GM12864 (cell line): ENCODE results near the gene ADAMTS5.

Source experiments
- DNase-seq: peaks from one replicate; pipeline ENCODE4 v3.0.0-alpha.2; 2011; ENCODE audit warnings: low read depth
- H3K4me3 ChIP-seq: 2 replicates; pipeline ENCODE4 v1.5.1; 2011; ENCODE audit warnings: mild to moderate bottlenecking, low read depth, low read length, control low read depth
- CTCF ChIP-seq: IDR thresholded peaks from 2 replicates; pipeline ENCODE4 v1.5.1; 2011; ENCODE audit warnings: low read depth, mild to moderate bottlenecking, moderate library complexity, low read length, control low read depth, inconsistent platforms; ENCODE audit errors: missing control alignments

ADAMTS5 gene

DNA sequence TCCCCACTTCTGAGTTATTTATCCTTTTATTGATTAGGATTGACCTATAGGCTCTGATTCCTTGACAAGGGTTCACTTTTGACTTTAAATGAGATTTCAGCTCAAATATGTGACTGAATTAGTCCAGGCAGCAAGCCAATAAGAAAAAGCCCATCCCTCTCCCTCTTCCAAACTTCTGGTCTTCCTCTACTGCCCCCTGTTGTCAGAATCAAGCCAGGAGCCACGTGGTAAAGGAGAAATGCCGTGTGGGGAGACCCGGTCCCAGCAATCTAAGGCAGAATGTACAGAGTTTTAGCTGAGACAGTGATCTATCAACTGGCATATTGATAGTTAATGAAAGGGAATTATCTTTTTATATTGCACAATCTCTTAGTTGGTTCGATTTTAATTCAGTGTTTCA, 5.2 kb downstream of the ADAMTS5 start:
- TF ChIP-seq CTCF, result no peak
- H3K4me3 ChIP-seq, result no peak overlapping the region
- no peak for DNase-seq

DNA sequence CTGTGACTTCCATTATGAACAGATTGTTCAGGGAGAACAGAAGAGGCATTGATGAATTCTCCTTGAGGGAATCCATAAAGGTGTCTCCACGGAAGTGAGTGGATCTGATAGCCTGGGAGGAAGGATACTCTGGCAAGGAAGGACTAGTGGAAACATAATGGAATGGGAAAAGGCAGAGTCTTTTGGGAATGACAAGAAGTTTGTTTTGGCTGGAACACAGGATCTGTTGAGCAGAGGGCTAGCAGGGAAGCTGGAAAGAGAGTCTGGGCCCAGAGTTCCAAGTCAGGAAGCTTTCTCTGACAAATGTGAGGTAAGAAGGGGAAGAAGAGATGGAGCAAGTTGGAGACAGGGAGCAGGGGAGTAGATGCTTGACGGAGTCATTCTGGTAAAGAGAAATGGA, 8.1 kb downstream of the ADAMTS5 start:
- no peak for DNase-seq
- TF ChIP-seq CTCF, result no peak
- H3K4me3 ChIP-seq, result no peak overlapping the region

DNA sequence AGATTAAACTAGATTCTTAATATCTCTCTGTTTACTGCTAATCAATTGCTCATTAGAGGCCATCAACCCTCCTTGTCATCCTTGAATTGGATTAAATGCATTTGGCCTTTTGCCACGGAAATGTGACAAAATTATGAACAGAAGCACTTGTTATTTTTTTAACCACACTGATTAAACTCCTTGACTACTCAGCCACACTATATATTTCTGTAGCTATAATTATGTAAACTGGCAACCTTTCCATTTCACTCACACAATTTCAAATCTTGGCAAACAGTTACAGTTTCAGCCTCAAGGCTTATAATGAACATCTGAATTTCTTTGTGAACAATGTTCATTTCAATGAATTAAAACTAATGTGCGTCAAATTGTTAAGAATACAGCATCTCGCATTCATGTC, 10.1 kb downstream of the ADAMTS5 start:
- DNase-seq, result no peak
- TF ChIP-seq CTCF, result no peak
- H3K4me3 ChIP-seq, result no peak overlapping the region

- no peak for TF ChIP-seq CTCF
- H3K4me3 ChIP-seq, result no peak overlapping the region
- no peak for DNase-seq
These were observed 10.7 kb downstream of the ADAMTS5 start for GRCh38 chr21:26956216-26956615.

DNA sequence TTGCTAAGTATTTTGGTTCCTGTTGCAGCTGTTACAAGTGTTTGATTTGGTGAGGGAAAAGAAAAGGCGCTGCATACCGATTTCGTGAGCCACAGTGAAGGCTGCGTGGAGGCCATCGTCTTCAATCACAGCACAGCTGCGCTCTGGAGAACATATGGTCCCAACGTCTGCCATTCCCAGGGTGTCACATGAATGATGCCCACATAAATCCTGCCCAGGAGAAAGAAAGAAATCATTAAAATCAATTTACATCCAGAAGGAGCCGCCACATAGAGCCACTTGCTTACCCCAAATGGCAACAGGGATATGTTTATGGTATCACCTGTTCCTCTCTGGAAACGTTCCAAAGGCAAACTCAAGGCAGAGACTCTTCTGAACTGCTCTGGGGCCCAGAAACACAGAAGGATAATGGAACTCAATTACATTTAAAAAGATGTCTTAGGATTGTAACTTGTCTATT, 12.2 kb downstream of the ADAMTS5 start:
- no peak for DNase-seq
- no peak for TF ChIP-seq CTCF
- H3K4me3 ChIP-seq, result no peak overlapping the region

DNA sequence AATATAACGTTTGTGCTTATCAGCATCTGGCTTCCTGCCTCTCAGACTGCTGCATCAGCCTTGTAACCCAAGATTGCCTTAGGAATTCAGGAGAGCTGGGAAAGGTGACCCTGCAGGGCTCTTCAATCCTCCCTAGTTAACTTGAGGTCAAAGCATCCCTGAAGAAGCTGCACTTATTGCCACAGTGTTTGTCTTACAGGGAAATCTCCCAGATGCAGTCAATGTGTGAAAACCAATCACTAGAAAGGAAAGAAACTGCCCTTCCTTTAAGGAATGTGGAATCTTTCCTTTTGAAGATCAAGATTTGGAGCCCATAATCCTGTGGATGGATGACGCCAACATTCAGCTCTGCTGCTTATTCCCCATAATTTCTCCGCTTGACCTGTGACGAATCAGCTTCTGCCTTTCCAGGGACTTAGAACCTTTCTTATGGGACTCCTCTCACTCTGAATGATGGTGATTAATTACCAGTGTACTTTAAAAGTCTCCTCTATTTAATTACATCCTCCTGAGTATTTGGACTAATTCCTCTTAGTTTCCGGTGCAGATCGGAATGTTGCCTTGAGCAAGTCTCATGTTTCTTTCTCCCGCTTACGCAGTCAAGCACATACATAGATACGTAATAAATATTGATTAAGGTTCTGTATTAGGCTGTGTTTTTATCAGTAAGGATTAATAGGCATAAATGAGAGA, 14.4 kb downstream of the ADAMTS5 start:
- no peak for TF ChIP-seq CTCF
- no peak for DNase-seq
- H3K4me3 ChIP-seq, result no peak overlapping the region

- no peak overlapping the region for H3K4me3 ChIP-seq
- no peak for TF ChIP-seq CTCF
- DNase-seq, result no peak
These were observed 17.1 kb downstream of the ADAMTS5 start for GRCh38 chr21:26949830-26950229.
